Measurements from ENCODE around the gene CTNND1.

CTNND1 gene

GRCh38 chr11:57741132-57742086 lies 20.2 kb upstream of the CTNND1 start, which contains the start of gene SELENOH (continued):
- no peak for TF ChIP-seq ZNF555 (tag by site-specific recombination; conservative IDR thresholded peaks at IDR 0.05)
- TF ChIP-seq ZNF311 (tag by site-specific recombination; IDR thresholded peaks at IDR 0.05; ENCODE audit: borderline replicate concordance), result no peak
- peak; percentile 85 for TF ChIP-seq PBX3 (CRISPR knock-in tag; IDR thresholded peaks at IDR 0.05)
- TF ChIP-seq ZNF510 (tag by site-specific recombination; IDR thresholded peaks at IDR 0.05; ENCODE audit: insufficient replicate concordance), result no peak
- TF ChIP-seq, protein P1, sequence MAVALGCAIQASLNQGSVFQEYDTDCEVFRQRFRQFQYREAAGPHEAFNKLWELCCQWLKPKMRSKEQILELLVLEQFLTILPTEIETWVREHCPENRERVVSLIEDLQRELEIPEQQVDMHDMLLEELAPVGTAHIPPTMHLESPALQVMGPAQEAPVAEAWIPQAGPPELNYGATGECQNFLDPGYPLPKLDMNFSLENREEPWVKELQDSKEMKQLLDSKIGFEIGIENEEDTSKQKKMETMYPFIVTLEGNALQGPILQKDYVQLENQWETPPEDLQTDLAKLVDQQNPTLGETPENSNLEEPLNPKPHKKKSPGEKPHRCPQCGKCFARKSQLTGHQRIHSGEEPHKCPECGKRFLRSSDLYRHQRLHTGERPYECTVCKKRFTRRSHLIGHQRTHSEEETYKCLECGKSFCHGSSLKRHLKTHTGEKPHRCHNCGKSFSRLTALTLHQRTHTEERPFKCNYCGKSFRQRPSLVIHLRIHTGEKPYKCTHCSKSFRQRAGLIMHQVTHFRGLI (tag by site-specific recombination; IDR thresholded peaks at IDR 0.05), result 0 out of 2 replicates have a peak, but pooled peaks have one; percentile 25
- TF ChIP-seq BCL11B (tag by site-specific recombination; IDR thresholded peaks at IDR 0.05; ENCODE audit: low read depth), result peak; percentile 37; the same call in 1 of the 2 replicates
- TF ChIP-seq ZNF707 (tag by site-specific recombination; IDR thresholded peaks at IDR 0.05), result no peak
- no peak for TF ChIP-seq ZNF114 (tag by site-specific recombination; IDR thresholded peaks at IDR 0.05)
- no peak; the same call in 1 of the 2 replicates for TF ChIP-seq ZNF239 (tag by site-specific recombination; IDR thresholded peaks at IDR 0.05)
- TF ChIP-seq, protein P2, sequence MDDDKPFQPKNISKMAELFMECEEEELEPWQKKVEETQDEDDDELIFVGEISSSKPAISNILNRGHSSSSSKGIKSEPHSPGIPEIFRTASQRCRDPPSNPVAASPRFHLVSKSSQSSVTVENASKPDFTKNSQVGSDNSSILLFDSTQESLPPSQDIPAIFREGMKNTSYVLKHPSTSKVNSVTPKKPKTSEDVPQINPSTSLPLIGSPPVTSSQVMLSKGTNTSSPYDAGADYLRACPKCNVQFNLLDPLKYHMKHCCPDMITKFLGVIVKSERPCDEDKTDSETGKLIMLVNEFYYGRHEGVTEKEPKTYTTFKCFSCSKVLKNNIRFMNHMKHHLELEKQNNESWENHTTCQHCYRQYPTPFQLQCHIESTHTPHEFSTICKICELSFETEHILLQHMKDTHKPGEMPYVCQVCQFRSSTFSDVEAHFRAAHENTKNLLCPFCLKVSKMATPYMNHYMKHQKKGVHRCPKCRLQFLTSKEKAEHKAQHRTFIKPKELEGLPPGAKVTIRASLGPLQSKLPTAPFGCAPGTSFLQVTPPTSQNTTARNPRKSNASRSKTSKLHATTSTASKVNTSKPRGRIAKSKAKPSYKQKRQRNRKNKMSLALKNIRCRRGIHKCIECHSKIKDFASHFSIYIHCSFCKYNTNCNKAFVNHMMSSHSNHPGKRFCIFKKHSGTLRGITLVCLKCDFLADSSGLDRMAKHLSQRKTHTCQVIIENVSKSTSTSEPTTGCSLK (tag by site-specific recombination; IDR thresholded peaks at IDR 0.05), result no peak
- peak; percentile 94 for TF ChIP-seq SP7 (tag by site-specific recombination; IDR thresholded peaks at IDR 0.05)
- peak; percentile 79 for TF ChIP-seq FEZF1 (tag by site-specific recombination; IDR thresholded peaks at IDR 0.05)
- TF ChIP-seq ZNF214 (tag by site-specific recombination; IDR thresholded peaks at IDR 0.05; ENCODE audit: borderline replicate concordance), result no peak
- 0 out of 2 replicates have a peak, but pooled peaks have one; percentile 37 for TF ChIP-seq HOXC10 (CRISPR knock-in tag; IDR thresholded peaks at IDR 0.05)
- no peak for TF ChIP-seq ZNF488 (tag by site-specific recombination; IDR thresholded peaks at IDR 0.05)
- no peak for TF ChIP-seq ZNF529 (tag by site-specific recombination; IDR thresholded peaks at IDR 0.05; ENCODE audit: insufficient replicate concordance)
- no peak for TF ChIP-seq ZNF184 (tag by site-specific recombination; IDR thresholded peaks at IDR 0.05)
- no peak for TF ChIP-seq ZNF26 (tag by site-specific recombination; IDR thresholded peaks at IDR 0.05)
- TF ChIP-seq ZNF140 (tag by site-specific recombination; IDR thresholded peaks at IDR 0.05), result no peak
- TF ChIP-seq HIC1 (tag by site-specific recombination; IDR thresholded peaks at IDR 0.05), result peak; percentile 59
- TF ChIP-seq GLI2 (tag by site-specific recombination; IDR thresholded peaks at IDR 0.05; ENCODE audit: borderline replicate concordance, low read depth), result no peak
- TF ChIP-seq INSM2 (tag by site-specific recombination; IDR thresholded peaks at IDR 0.05), result peak; percentile 88
- no peak; the same call in 1 of the 2 replicates for TF ChIP-seq ZNF654 (tag by site-specific recombination; IDR thresholded peaks at IDR 0.05; ENCODE audit: low read depth)
- TF ChIP-seq, protein P3, sequence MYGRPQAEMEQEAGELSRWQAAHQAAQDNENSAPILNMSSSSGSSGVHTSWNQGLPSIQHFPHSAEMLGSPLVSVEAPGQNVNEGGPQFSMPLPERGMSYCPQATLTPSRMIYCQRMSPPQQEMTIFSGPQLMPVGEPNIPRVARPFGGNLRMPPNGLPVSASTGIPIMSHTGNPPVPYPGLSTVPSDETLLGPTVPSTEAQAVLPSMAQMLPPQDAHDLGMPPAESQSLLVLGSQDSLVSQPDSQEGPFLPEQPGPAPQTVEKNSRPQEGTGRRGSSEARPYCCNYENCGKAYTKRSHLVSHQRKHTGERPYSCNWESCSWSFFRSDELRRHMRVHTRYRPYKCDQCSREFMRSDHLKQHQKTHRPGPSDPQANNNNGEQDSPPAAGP (tag by site-specific recombination; IDR thresholded peaks at IDR 0.05), result peak; percentile 96
